GM12872 (cell line): ENCODE results near the gene IFNA13.

ENCODE experiments used
- CTCF ChIP-seq: IDR thresholded peaks from 3 replicates; pipeline ENCODE4 v1.5.1; 2011; ENCODE audit warnings: low read depth, mild to moderate bottlenecking, low read length, moderate library complexity; ENCODE audit not compliant: insufficient read depth

Gene IFNA13

GRCh38 chr9:21322911-21323461 lies 44.9 kb downstream of the IFNA13 start:
- TF ChIP-seq CTCF: no peak

GRCh38 chr9:21320465-21320864 lies 47.4 kb downstream of the IFNA13 start:
- TF ChIP-seq CTCF: no peak

GRCh38 chr9:21317956-21318923 lies 49.6 kb downstream of the IFNA13 start:
- peak; percentile 64 for TF ChIP-seq CTCF
